MM.1S (cell line): ENCODE measurements around the gene CHI3L1.
"Not testable (repeated sequence)": the region's sequence is repeated elsewhere in the genome, so short reads cannot be mapped to it uniquely, and the experiment has no call there.

ENCODE experiments used
- DNase-seq: peaks from one replicate; pipeline ENCODE4 v3.0.0-alpha.2; 2015
- H2AFZ ChIP-seq: fragments of 300-600 bp; sonication (generic); 2 replicates; pipeline ENCODE4 v1.6.0; 2016; ENCODE audit warnings: antibody characterized with exemption, low read length
- H3F3A ChIP-seq: fragments of 300-600 bp; sonication (generic); 2 replicates; pipeline ENCODE4 v1.6.1; 2016; ENCODE audit warnings: mild to moderate bottlenecking, antibody characterized with exemption, low read length, moderate library complexity, mixed read lengths; ENCODE audit not compliant: insufficient read depth
- H3K27ac ChIP-seq: fragments of 300-600 bp; sonication (generic); 2 replicates; pipeline ENCODE4 v1.5.1; 2016; ENCODE audit warnings: mild to moderate bottlenecking, low read length
- H3K27me3 ChIP-seq: fragments of 300-600 bp; sonication (generic); replicated peaks from 2 replicates; pipeline ENCODE4 v1.6.0; 2016; ENCODE audit warnings: low read length; ENCODE audit not compliant: insufficient read depth
- H3K36me3 ChIP-seq: fragments of 300-600 bp; sonication (generic); replicated peaks from 2 replicates; pipeline ENCODE4 v1.6.1; 2016; ENCODE audit warnings: mild to moderate bottlenecking, low read length, mixed read lengths; ENCODE audit not compliant: insufficient read depth
- H3K4me1 ChIP-seq: fragments of 300-600 bp; sonication (generic); 2 replicates; pipeline ENCODE4 v1.6.1; 2016; ENCODE audit warnings: low read length, mixed read lengths
- H3K4me2 ChIP-seq: fragments of 300-600 bp; sonication (generic); 2 replicates; pipeline ENCODE4 v1.6.0; 2016; ENCODE audit warnings: low read depth, low read length
- H3K4me3 ChIP-seq: fragments of 300-600 bp; sonication (generic); 2 replicates; pipeline ENCODE4 v1.5.1; 2016; ENCODE audit warnings: low read length, mixed read lengths
- H3K79me2 ChIP-seq: fragments of 300-600 bp; sonication (generic); 2 replicates; pipeline ENCODE4 v1.6.1; 2016; ENCODE audit warnings: mixed run types, low read length, mixed read lengths
- H3K9ac ChIP-seq: fragments of 300-600 bp; sonication (generic); 2 replicates; pipeline ENCODE4 v1.6.1; 2016; ENCODE audit warnings: low read length, mixed read lengths
- H3K9me2 ChIP-seq: fragments of 300-600 bp; sonication (generic); replicated peaks from 2 replicates; pipeline ENCODE4 v1.6.1; 2016; ENCODE audit warnings: mild to moderate bottlenecking, low read length, mixed read lengths; ENCODE audit not compliant: insufficient read depth
- H3K9me3 ChIP-seq: fragments of 300-600 bp; sonication (generic); replicated peaks from 2 replicates; pipeline ENCODE4 v1.6.1; 2016; ENCODE audit warnings: mild to moderate bottlenecking, low read length, mixed read lengths; ENCODE audit not compliant: insufficient read depth
- H4K20me1 ChIP-seq: fragments of 300-600 bp; sonication (generic); 2 replicates; pipeline ENCODE4 v1.6.1; 2016; ENCODE audit warnings: mild to moderate bottlenecking, low read length, moderate library complexity, mixed read lengths; ENCODE audit not compliant: insufficient read depth
- CTCF ChIP-seq: fragments of 300-600 bp; sonication (generic); IDR thresholded peaks from 2 replicates; pipeline ENCODE4 v1.5.1; 2016; ENCODE audit warnings: antibody characterized with exemption, low read length, mixed read lengths
- EZH2 ChIP-seq: fragments of 300-600 bp; sonication (generic); optimal IDR thresholded peaks from 2 replicates; pipeline ENCODE3; 2017; ENCODE audit warnings: low read depth, mild to moderate bottlenecking, antibody characterized with exemption, low read length, mixed read lengths
- EZH2phosphoT487 ChIP-seq: fragments of 300-600 bp; sonication (generic); IDR thresholded peaks from 2 replicates; pipeline ENCODE4 v1.6.1; 2018; ENCODE audit warnings: antibody characterized with exemption, low read length

Gene CHI3L1

DNA sequence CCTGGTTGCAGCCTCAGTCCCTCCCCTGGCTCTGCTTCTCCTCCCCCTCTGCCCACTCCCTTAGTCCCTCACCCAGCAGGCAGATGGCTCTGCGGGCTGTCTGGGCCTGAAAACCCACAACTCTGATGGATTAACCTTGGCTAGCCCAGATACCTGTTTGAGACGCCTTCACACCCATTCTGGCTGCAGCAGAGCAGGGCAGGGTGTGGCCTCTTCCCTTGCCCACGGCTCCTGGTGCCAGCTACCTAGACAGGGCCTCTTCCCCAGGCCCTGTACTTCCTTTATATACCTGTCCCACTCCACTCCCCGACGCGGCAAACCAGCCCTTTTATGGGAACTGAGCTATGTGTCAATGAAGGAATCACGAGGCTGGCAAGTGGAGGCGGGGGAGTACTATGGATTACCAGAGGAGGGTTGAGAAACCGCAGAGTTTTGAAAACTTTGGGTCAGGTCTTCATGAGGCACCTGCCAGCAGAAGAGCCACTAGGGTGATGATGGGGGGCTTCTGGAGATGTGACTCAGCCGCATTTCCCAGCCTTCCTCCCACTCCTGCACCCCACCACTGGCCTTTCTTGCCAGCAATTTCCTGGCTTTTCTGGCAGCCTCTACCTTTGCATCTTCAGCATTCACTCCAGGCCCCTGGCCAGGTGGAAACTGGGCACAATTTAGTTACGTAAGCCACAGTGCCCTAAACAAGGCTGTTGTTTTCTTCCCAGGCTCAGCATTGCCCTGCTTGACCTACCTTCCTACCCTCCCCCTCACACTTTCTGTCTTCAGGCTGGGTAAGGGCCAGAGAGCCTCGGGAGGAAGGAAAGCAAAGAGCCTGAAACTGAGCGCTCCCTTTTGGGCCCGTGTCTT, at the start of gene CHI3L1:
Gene CHI3L1, minus strand, starts transcription at position 259 of the 858 bp plus-strand sequence. Its CDS starts 81 bp downstream, at position 178.
- Histone ChIP-seq H3K27ac (no peak within 1 kb of the TSS), H3K4me1 (no peaks in the 10 kb centered on the region), H3K36me3 (no peaks in the 10 kb centered on the region), H3K27me3 (no peaks in the 10 kb centered on the region), H3F3A (no peaks in the 10 kb centered on the region), H2AFZ (no peak within 1 kb of the TSS), H4K20me1 (no peaks in the 10 kb centered on the region), H3K4me3 (no peak within 1 kb of the TSS), H3K9me2 (no peaks in the 10 kb centered on the region), H3K9me3 (no peaks in the 10 kb centered on the region), H3K79me2 (no peaks in the 10 kb centered on the region), H3K9ac (no peak within 1 kb of the TSS), H3K4me2 (no peak within 1 kb of the TSS)
- TF ChIP-seq CTCF = no peak
- no peak for TF ChIP-seq EZH2phosphoT487
- no peak for TF ChIP-seq EZH2
- no peak for DNase-seq

GRCh38 chr1:203234901-203235300, 48.4 kb upstream of the CHI3L1 start:
- peaks cover 21% of the 10 kb centered on the region for H3F3A ChIP-seq
- not testable (repeated sequence) for H2AFZ ChIP-seq

GRCh38 chr1:203229471-203230135, 43.1 kb upstream of the CHI3L1 start, which contains the start of gene CHIT1:
CHIT1 (minus strand) TSS chr1:203229673; CDS start chr1:203229636, 37 bp downstream.
- no peaks in the 10 kb centered on the region for H3K9me3 ChIP-seq
- no peaks in the 10 kb centered on the region for H3K9me2 ChIP-seq
- no peaks in the 10 kb centered on the region for H3K36me3 ChIP-seq
- H3F3A ChIP-seq = no peaks in the 10 kb centered on the region
- no peaks in the 10 kb centered on the region for H3K27me3 ChIP-seq
- no peaks in the 10 kb centered on the region for H4K20me1 ChIP-seq
- H3K4me1 ChIP-seq = peaks cover 15% of the 10 kb centered on the region
- peak within 1 kb of the TSS; percentile 15 for H2AFZ ChIP-seq
- no peak within 1 kb of the TSS for H3K9ac ChIP-seq
- H3K4me2 ChIP-seq = peak within 1 kb of the TSS; percentile 30
- DNase-seq = no peak
- H3K4me3 ChIP-seq = no peak within 1 kb of the TSS
- no peak within 1 kb of the TSS for H3K27ac ChIP-seq
- TF ChIP-seq CTCF (no peak), EZH2 (no peak), EZH2phosphoT487 (no peak)
- H3K79me2 ChIP-seq = no peaks in the 10 kb centered on the region

More at GRCh38 chr1:203234901-203235300, 48.4 kb upstream of the CHI3L1 start:
- H3K36me3 ChIP-seq, H3K27ac ChIP-seq, H3K9me3 ChIP-seq, H3K4me2 ChIP-seq, H4K20me1 ChIP-seq, DNase-seq, H3K27me3 ChIP-seq, H3K79me2 ChIP-seq, H3K4me3 ChIP-seq, H3K9me2 ChIP-seq, H3K9ac ChIP-seq: not testable (repeated sequence)
- H3K4me1 ChIP-seq = peaks cover 31% of the 10 kb centered on the region
